Measurements from ENCODE around the gene SCUBE3. TPM values are rescaled to one million over a fixed set of nuclear protein-coding genes. Genes with fewer than 3 reads are reported as not detected.

SCUBE3 gene
- total RNA-seq, 2 experiments from 2014 or later = not detected

- H3K9me3 ChIP-seq (ENCODE audit: control insufficient read depth in 1 of 2, insufficient read depth in 1 of 2, low read length in 2 of 2) = no peaks in the 10 kb centered on the region
- Mint-ChIP-seq H3K36me3 (ENCODE audit: low read depth) (no peaks in the 10 kb centered on the region), H3K4me1 (ENCODE audit: low read depth) (no peaks in the 10 kb centered on the region), H3K27ac (no peak overlapping the region), H3K27me3 (peaks cover 48% of the 10 kb centered on the region), H3K9me3 (no peaks in the 10 kb centered on the region), H3K4me3 (no peak overlapping the region)
- intact Hi-C loops (cut with DNase I, micrococcal nuclease) = no loop called here
- peaks cover 12 to 31% of the 10 kb centered on the region in 2 experiments for H3K27me3 ChIP-seq (ENCODE audit: control insufficient read depth in 1 of 2, insufficient read depth in 2 of 2, low read length in 2 of 2)
- H3K36me3 ChIP-seq (ENCODE audit: insufficient read depth, low read length) = no peaks in the 10 kb centered on the region
- CTCF ChIA-PET = no interaction called here
- no peak for ATAC-seq (ENCODE audit: poor library complexity)
- POLR2A ChIA-PET = no interaction called here
- DNase-seq = no peak
- no peak for TF ChIP-seq CTCF (IDR thresholded peaks at IDR 0.05)
- H3K27ac ChIP-seq (ENCODE audit: low read depth in 1 of 2, low read length in 2 of 2) = no peak overlapping the region
- no peaks in the 10 kb centered on the region for H3K4me1 ChIP-seq (ENCODE audit: insufficient read depth, low read length)
- no peak overlapping the region for H3K4me3 ChIP-seq (ENCODE audit: low read length)
These were observed 7.0 kb downstream of the SCUBE3 start for GRCh38 chr6:35220711-35221110.

DNA sequence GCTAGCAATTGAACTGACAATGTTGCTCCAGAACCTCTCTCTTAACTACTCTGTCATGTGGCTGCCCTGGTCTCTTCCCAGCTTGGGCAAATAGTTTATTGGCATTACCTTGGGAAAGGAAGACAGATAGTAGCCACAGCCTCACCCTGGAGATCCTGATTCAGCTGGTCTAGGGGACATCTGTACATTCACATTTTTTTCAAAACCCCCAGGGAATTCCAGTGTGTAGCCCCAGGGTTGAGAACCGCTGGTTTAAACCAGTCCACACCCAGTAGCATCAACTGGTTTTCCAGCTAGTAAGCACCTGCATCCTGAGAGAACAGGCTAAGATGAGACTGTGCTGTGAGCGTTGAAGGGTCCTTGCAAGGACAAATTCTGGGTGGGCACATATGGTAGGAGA lies 9.6 kb downstream of the SCUBE3 start:
- H3K36me3 Mint-ChIP-seq (ENCODE audit: low read depth) = no peaks in the 10 kb centered on the region
- ATAC-seq (ENCODE audit: poor library complexity) (no peak), DNase-seq (no peak)
- no peak overlapping the region for H3K27ac Mint-ChIP-seq
- POLR2A ChIA-PET = no interaction called here
- H3K9me3 Mint-ChIP-seq = no peaks in the 10 kb centered on the region
- Histone ChIP-seq H3K36me3 (ENCODE audit: insufficient read depth, low read length) (no peaks in the 10 kb centered on the region), H3K4me1 (ENCODE audit: insufficient read depth, low read length) (no peaks in the 10 kb centered on the region), H3K27me3 (ENCODE audit: control insufficient read depth in 1 of 2, insufficient read depth in 2 of 2, low read length in 2 of 2) (peaks cover under 1 to 11% of the 10 kb centered on the region in 2 experiments), H3K27ac (ENCODE audit: low read depth in 1 of 2, low read length in 2 of 2) (no peak overlapping the region), H3K9me3 (ENCODE audit: control insufficient read depth in 1 of 2, insufficient read depth in 1 of 2, low read length in 2 of 2) (no peaks in the 10 kb centered on the region), H3K4me3 (ENCODE audit: low read length) (no peak overlapping the region)
- H3K27me3 Mint-ChIP-seq = peaks cover 23% of the 10 kb centered on the region
- intact Hi-C loops (cut with DNase I, micrococcal nuclease) = no loop called here
- CTCF ChIA-PET = no interaction called here
- H3K4me3 Mint-ChIP-seq = no peak overlapping the region
- H3K4me1 Mint-ChIP-seq (ENCODE audit: low read depth) = no peaks in the 10 kb centered on the region
- TF ChIP-seq CTCF (IDR thresholded peaks at IDR 0.05) = no peak

GRCh38 chr6:35224720-35225119 lies 11.0 kb downstream of the SCUBE3 start:
- Mint-ChIP-seq H3K9me3 (no peaks in the 10 kb centered on the region), H3K36me3 (ENCODE audit: low read depth) (no peaks in the 10 kb centered on the region), H3K4me1 (ENCODE audit: low read depth) (no peaks in the 10 kb centered on the region), H3K27me3 (peaks cover 11% of the 10 kb centered on the region), H3K27ac (no peak overlapping the region), H3K4me3 (no peak overlapping the region)
- ChIA-PET CTCF (no interaction called here), POLR2A (no interaction called here)
- DNase-seq (no peak), ATAC-seq (ENCODE audit: poor library complexity) (no peak)
- intact Hi-C loops (cut with DNase I, micrococcal nuclease) = no loop called here
- peaks cover 0 to 3% of the 10 kb centered on the region in 2 experiments for H3K27me3 ChIP-seq (ENCODE audit: control insufficient read depth in 1 of 2, insufficient read depth in 2 of 2, low read length in 2 of 2)
- H3K36me3 ChIP-seq (ENCODE audit: insufficient read depth, low read length) = no peaks in the 10 kb centered on the region
- no peak overlapping the region for H3K27ac ChIP-seq (ENCODE audit: low read depth in 1 of 2, low read length in 2 of 2)
- H3K4me1 ChIP-seq (ENCODE audit: insufficient read depth, low read length) = no peaks in the 10 kb centered on the region
- no peak for TF ChIP-seq CTCF (IDR thresholded peaks at IDR 0.05)
- H3K4me3 ChIP-seq (ENCODE audit: low read length) = no peak overlapping the region
- H3K9me3 ChIP-seq (ENCODE audit: control insufficient read depth in 1 of 2, insufficient read depth in 1 of 2, low read length in 2 of 2) = no peaks in the 10 kb centered on the region

Data from CD4-positive, alpha-beta T cell (primary cell).